ENCODE measurements around the gene PLD6.

Gene PLD6

DNA sequence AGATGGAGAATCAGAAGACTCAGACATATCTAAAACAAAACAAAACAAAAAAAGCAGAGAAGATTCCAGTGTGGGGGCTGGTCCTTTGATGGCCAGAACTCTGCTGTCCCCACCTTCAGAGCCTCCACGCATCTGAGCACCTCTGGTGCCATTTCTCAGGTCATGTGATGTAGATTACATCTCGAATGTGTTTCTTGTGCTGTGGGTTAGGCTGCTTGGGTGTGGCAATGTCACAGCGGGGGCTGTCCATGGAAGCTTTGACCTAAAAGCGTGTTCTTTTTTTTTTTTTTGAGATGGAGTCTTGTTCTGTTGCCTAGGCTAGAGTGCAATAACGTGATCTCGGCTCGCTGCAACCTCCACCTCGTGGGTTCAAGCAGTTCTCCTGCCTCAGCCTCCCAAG is 51.2 kb downstream of the PLD6 start:
- no peak for DNase-seq (ENCODE audit: low read depth)

DNA sequence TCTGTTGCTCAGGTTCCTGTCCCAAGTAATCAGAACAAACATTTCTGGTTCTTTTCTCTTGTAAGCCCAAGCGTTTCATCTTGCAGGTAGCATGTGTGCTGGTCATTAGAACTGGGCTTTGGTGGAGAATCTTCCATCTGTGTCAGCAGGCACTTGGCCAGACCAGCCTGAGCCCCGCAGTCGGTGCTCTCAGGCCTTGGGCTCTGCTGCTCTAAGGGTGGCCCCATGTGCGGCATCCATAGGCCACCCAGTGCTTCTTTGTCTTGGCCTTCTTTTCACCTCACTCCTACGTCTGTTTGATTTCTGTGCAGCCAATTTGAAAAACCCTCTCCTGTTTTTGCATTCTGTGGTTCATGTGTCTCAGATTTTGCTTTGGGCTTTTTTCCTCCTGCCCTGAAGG is 51.6 kb downstream of the PLD6 start:
- DNase-seq (ENCODE audit: low read depth) = no peak

DNA sequence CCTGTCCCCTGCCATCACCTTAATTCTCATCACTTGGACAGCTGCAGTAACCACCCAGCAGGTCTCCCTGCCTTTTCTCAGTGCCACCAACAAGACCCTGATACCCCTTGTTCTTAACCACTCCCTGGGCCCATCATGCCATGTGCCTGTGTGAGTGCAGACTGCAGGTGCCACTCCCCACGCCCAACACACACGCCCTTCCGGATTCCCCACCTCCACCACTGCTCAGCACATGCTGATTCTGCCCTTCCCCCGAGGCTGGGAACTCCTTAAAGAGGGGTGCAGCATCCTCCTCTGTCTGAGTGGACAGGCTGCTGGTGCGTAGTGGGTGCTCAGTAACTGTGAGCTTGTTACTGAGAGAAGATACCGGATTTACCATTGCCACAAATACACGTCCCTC is 52.4 kb downstream of the PLD6 start:
- no peak for DNase-seq (ENCODE audit: low read depth)

DNA sequence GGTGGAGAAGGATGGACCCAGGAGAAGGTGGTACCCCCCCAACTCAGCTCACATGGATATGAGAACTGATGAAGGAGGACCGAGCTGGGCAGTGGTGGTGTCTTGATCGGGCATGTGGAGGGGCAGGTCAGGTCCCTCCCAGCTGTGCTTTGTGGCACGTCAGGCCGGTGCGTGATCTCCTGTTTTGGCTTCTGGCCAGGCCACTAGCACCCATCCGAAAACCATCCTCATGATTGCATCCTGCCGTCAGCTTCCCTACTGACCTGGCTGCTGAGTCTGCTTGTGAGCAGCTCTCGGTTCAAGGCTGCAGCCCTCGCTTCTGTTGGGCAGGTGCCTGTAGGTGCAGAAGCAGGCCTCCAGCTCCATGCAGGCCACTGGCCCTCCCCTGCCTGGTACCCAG is 53.1 kb downstream of the PLD6 start:
- no peak for DNase-seq (ENCODE audit: low read depth)

DNA sequence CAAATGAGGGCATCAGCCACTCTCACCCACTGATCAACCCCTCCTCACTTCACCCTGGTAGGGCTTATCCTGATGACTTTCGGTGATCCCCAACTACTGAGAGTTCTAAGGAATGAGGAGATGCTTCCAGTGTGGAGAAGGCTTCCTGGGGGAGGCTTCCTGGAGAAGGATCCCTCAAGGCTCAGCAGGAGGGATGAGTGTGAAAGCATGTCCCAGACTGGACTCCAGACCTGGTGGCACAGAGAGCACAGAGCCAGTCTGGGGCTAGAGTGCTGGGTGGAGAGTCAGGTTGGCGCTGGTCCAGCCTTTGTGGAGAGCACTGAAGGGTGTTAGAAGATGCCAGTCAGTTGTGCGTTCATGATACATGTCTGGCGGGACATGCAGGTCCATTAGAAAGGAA is 53.7 kb downstream of the PLD6 start:
- no peak for DNase-seq (ENCODE audit: low read depth)

DNA sequence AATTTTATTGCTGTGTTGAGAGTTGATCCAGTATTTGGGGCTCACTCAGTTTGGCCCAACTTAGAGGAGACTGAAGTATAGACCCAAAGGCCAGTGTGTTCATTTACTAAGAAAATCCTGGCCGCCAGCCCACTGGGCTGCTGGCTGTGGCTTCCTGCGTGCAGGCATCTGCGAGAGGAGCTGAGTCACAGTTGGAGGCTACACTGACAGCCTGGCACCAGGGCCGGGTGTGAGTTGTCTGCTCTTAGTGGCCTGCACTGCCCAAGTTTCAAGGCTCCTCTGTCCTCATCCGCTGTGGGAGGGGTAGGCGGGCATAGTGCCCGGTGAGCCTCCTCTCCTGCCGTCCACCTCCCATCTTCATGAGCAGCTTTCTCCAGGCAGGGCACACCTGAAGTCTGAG is 54.2 kb downstream of the PLD6 start:
- DNase-seq (ENCODE audit: low read depth) = no peak

DNA sequence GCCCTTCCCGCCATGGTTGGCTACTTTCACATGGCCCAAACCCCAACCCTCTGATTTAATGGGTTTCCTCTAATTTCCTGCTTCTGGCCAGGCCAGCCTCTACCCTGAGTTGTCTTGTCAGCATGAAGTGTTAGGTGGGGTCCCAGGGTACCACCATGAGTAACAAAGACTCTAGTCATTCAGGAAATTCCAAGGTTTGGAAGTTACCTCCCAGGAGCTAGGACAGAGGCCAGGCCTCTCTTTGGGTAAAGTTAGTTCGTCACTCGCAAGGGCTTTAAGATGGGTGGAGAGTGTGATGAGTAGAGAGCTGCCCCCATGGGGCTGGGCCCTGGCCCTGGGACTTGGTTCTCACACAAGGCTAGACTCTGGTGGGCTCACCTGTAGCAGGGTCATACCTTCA is 54.6 kb downstream of the PLD6 start:
- DNase-seq (ENCODE audit: low read depth) = no peak

DNA sequence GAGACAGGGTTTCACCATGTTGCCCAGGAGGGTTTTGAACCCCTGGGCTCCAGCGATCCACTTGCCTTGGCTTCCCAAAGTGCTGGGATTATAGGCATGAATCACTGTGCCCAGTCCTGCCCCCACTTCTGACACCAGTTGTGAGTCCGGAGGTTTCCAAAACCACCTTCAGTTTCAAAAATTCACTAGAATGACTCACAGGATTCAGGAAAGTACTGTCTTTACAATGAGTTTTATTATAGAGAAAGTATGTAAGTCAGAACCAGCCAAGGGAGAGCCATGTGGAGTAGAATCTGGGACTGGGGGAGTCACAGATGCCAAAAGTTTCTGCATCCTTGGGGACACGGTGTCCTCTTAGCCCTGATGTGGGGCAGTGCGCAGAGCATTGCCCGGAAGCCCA is 55.1 kb downstream of the PLD6 start:
- no peak for DNase-seq (ENCODE audit: low read depth)

Data from T follicular helper cell (primary cell).